ENCODE measurements around the gene GALNT10.

GALNT10 gene

GRCh38 chr5:154412925-154413324 lies 222.4 kb downstream of the GALNT10 start:
- no peak for TF ChIP-seq CTCF (IDR thresholded peaks at IDR 0.05; ENCODE audit: borderline replicate concordance, insufficient read depth, low read depth, low read length)
- no peak overlapping the region for H3K4me3 ChIP-seq (ENCODE audit: low read depth, low read length)

GRCh38 chr5:154415114-154415513 lies 224.6 kb downstream of the GALNT10 start:
- no peak overlapping the region for H3K4me3 ChIP-seq (ENCODE audit: low read depth, low read length)

GRCh38 chr5:154418344-154418820 lies 227.8 kb downstream of the GALNT10 start:
- no peak overlapping the region for H3K4me3 ChIP-seq (ENCODE audit: low read depth, low read length)
- TF ChIP-seq CTCF (IDR thresholded peaks at IDR 0.05; ENCODE audit: borderline replicate concordance, insufficient read depth, low read depth, low read length), result no peak

More at GRCh38 chr5:154415114-154415513, 224.6 kb downstream of the GALNT10 start:
- TF ChIP-seq CTCF (IDR thresholded peaks at IDR 0.05; ENCODE audit: borderline replicate concordance, insufficient read depth, low read depth, low read length), result no peak

- H3K4me3 ChIP-seq (ENCODE audit: low read depth, low read length), result no peak overlapping the region
- no peak for TF ChIP-seq CTCF (IDR thresholded peaks at IDR 0.05; ENCODE audit: borderline replicate concordance, insufficient read depth, low read depth, low read length)
These were observed 228.7 kb downstream of the GALNT10 start for GRCh38 chr5:154419236-154419635.

- H3K4me3 ChIP-seq (ENCODE audit: low read depth, low read length), result no peak overlapping the region
- peak; percentile 58 for TF ChIP-seq CTCF (IDR thresholded peaks at IDR 0.05; ENCODE audit: borderline replicate concordance, insufficient read depth, low read depth, low read length)
These were observed 231.3 kb downstream of the GALNT10 start for GRCh38 chr5:154421868-154422267.

DNA sequence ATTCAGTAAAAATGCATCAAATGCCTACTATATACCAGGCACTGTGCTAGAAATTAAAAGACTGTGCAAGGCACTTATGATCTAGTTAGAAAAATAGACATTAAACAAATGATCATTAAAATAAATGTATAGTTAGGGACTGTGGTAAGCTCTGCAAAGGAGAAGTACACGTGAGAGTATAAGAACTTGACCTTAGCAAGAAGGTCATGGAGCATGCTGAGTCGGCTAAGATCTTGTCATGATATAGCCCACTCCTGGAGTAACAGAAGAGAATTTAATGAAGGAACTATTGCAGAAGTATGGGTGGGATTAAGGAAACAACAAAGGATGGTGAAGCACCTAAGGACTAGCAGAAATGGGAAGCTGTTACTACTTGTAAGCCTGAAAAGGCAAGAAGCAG lies 231.8 kb downstream of the GALNT10 start:
- no peak for TF ChIP-seq CTCF (IDR thresholded peaks at IDR 0.05; ENCODE audit: borderline replicate concordance, insufficient read depth, low read depth, low read length)
- H3K4me3 ChIP-seq (ENCODE audit: low read depth, low read length), result no peak overlapping the region

- H3K4me3 ChIP-seq (ENCODE audit: low read depth, low read length), result no peak overlapping the region
- no peak for TF ChIP-seq CTCF (IDR thresholded peaks at IDR 0.05; ENCODE audit: borderline replicate concordance, insufficient read depth, low read depth, low read length)
These were observed 237.7 kb downstream of the GALNT10 start for GRCh38 chr5:154428208-154428607.

Data from GM12875 (cell line).